Activated T-cell treated with anti-CD3 and anti-CD28 coated beads for 48 hours (primary cell): ENCODE results near the gene SAMHD1.
"Not testable (repeated sequence)": the region's sequence is repeated elsewhere in the genome, so short reads cannot be mapped to it uniquely, and the experiment has no call there.

Experiments used
- DNase-seq: peaks from one replicate; pipeline ENCODE4 v3.0.0-alpha.2; 2020; ENCODE audit warnings: low read depth

Gene SAMHD1

GRCh38 chr20:36854348-36855240 is 96.9 kb downstream of the SAMHD1 start:
- no peak for DNase-seq

- no peak for DNase-seq
Measured at GRCh38 chr20:36852187-36852586, 99.3 kb downstream of the SAMHD1 start.

- DNase-seq, result no peak
Measured at GRCh38 chr20:36851490-36851889, 100.0 kb downstream of the SAMHD1 start.

- no peak for DNase-seq
Measured at GRCh38 chr20:36850759-36851158, 100.7 kb downstream of the SAMHD1 start.

GRCh38 chr20:36849333-36850065 is 102.0 kb downstream of the SAMHD1 start:
- no peak for DNase-seq

DNA sequence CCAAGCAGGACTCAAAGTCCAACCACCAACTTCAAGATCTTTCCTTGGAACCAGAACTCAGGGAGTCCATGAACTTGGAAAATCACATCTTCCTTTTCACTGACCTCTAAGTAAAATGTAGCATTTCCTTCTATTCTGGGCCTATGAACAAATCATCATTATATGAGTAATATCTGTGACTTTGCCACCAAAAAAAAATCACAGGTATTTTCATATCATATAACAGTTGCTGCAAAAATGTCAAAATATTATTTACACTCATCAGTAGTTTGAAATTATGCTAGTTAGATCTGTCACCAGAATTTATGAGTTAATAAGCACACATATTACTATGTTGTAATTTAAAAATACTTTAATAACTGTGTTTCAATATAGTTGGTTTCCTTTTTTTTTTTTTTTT is 102.8 kb downstream of the SAMHD1 start:
- no peak for DNase-seq

DNA sequence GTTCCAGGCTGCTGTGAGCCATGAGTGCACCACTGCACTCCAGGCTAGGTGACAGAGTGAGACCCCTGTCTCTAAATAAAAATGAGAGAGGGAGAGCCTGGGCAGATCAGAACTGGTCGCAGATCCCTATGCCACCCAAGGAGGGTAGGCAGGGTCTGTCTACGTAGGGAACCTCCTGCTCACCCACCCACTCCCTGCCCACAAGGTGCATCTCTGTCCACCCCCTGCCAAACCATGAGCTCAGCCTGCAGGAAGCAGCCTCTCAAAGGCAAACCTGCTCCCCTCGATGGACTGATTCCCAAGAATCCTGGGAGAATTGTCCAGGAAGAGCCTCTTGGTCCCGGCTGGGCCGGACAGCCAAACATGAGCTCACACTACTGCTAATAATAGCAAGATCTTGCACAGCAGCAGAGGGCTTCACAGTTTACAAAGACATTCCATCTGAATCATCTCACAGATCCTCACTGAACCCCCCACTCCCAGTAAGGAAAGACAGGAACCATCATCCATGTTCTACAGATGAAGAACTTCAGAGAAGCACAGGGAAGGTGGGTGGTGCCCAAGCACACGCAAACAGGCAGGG is 103.3 kb downstream of the SAMHD1 start:
- no peak for DNase-seq

GRCh38 chr20:36847710-36848040 is 103.8 kb downstream of the SAMHD1 start:
- no peak for DNase-seq

DNA sequence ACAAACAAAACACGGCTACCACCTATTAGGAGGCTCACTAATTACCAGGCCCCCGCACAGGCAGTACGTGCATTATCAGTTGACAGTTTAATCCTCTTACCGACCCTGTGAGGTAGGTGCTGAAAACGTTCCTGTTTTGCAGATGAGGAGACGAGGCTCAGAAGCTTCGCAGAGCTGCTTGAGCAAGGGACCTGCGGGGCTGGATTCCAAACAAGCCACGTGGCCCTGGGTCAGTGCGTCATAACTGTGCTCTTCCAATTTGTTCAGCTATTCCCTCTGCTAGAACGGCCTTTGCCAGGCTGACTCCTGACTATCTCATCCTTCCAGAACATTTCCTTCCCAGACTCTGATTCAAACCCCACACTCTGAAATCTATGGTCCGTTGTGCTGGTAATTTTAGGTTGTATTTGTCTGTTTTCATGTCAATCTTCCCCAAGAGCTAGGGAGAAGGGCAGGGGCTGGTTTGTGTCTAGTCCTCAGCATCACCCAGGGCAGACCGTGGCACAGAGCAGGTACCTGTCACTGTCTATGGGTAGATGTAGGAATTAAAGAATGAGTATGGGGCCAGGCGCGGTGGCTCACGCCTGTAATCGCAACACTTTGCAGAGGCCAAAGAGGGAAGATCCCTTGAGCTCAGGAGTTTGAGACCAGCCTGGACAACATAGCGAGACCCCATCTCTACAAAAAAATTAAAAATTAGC is 104.3 kb downstream of the SAMHD1 start:
- no peak for DNase-seq

DNA sequence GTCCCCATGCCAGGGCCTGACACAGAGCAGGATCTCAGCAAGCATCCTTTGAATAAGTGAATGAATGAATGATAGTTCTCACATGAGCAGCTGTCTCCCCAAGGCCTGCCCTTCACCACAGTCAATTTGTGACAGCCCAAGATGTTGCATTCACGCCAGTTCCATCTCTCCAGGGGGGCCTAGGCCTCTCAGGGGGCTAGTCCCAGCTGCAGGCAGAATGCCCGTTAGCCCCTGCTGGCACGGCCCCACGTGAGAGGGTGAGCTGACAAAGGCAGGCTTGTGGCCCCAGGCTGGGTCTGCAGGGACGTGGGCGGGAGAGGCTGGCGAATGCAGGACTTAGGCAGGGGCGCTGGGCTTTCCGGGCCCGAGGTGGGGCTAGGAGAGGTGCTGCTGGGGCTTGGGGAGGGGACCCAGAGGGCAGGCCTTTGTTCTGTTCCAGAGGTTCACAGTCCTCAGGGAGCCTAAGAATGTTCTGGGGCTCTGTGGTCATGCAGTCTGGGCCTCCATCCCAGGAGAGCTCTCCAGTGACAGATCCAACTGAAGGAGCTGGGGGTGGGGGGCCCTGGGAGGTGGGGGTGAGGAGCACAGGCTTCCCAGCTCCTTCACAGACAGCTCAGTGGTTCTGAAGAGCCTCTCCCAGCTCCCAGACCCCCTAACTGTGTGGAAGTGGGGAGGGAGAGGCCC is 106.1 kb downstream of the SAMHD1 start:
- no peak for DNase-seq

DNA sequence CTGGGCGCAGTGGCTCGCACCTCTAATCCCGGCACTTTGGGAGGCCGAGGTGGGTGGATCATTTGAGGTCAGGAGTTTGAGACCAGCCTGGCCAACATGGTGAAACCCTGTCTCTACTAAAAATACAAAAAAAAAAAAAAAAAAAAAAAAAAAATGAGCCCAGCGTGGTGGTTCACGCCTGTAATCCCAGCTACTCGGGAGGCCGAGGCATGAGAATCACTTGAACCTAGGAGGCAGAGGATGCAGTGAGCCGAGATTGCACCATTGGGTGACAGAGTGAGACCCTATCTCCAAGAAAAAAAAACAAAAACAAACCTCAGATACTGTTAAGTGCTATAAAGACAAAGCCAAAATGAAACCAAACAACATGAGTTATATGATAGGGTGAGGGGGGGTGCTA is 110.5 kb downstream of the SAMHD1 start:
- not testable (repeated sequence) for DNase-seq
